Naive B cell (primary cell): ENCODE measurements around the gene WNK2. TPM values are rescaled to one million over a fixed set of nuclear protein-coding genes. Genes with fewer than 3 reads are reported as not detected.

Experiments used
- ATAC-seq, 2 donors: fragments of 150-1000 bp; cut with Tn5 transposase; 2 replicates each; pipeline ENCODE4 v1.10.0; 2021; ENCODE audit warnings: low read depth in 2 of 2, mild to moderate bottlenecking in 2 of 2, moderate library complexity in 2 of 2
- DNase-seq: peaks from one replicate; pipeline ENCODE4 v3.0.0; 2022
- H3K27ac Mint-ChIP-seq, 6 donors: one replicate each; pipeline ENCODE4 v1.8.0; 2020 to 2022; ENCODE audit warnings: mild to moderate bottlenecking in 6 of 6, mixed read lengths in 6 of 6, moderate library complexity in 5 of 6, inconsistent platforms in 2 of 6
- H3K27me3 Mint-ChIP-seq, 3 donors: one replicate each; pipeline ENCODE4 v1.8.0; 2021 to 2022; ENCODE audit warnings: mixed read lengths in 3 of 3, mild to moderate bottlenecking in 1 of 3
- H3K36me3 Mint-ChIP-seq, 2 donors: one replicate each; pipeline ENCODE4 v1.8.0; 2020 to 2022; ENCODE audit warnings: mixed read lengths in 2 of 2, inconsistent platforms in 1 of 2, mild to moderate bottlenecking in 1 of 2
- H3K4me1 Mint-ChIP-seq, 3 donors: one replicate each; pipeline ENCODE4 v1.8.0; 2020 to 2022; ENCODE audit warnings: mixed read lengths in 3 of 3, inconsistent platforms in 1 of 3, mild to moderate bottlenecking in 1 of 3, moderate library complexity in 1 of 3
- H3K4me3 Mint-ChIP-seq, 8 donors: one replicate each; pipeline ENCODE4 v1.8.0; 2020 to 2022; ENCODE audit warnings: mild to moderate bottlenecking in 8 of 8, mixed read lengths in 8 of 8, moderate library complexity in 8 of 8, inconsistent platforms in 2 of 8
- H3K9me3 Mint-ChIP-seq, 7 donors: one replicate each; pipeline ENCODE4 v1.8.0; 2020 to 2022; ENCODE audit warnings: mixed read lengths in 7 of 7, mild to moderate bottlenecking in 5 of 7, inconsistent platforms in 2 of 7, moderate library complexity in 1 of 7
- polyA plus RNA-seq, 6 donors: library from polyadenylated mRNA; unstranded; fragments of 300-500 nt; fragmentation: Illumina TruSeq; gene quantifications; one replicate each; pipeline ENCODE4 v1.2.3, GENCODE V29; 2021; ENCODE audit warnings: low read depth in 6 of 6

Gene WNK2
- polyA plus RNA-seq, 6 donors from 2014 or later, result not detected

DNA sequence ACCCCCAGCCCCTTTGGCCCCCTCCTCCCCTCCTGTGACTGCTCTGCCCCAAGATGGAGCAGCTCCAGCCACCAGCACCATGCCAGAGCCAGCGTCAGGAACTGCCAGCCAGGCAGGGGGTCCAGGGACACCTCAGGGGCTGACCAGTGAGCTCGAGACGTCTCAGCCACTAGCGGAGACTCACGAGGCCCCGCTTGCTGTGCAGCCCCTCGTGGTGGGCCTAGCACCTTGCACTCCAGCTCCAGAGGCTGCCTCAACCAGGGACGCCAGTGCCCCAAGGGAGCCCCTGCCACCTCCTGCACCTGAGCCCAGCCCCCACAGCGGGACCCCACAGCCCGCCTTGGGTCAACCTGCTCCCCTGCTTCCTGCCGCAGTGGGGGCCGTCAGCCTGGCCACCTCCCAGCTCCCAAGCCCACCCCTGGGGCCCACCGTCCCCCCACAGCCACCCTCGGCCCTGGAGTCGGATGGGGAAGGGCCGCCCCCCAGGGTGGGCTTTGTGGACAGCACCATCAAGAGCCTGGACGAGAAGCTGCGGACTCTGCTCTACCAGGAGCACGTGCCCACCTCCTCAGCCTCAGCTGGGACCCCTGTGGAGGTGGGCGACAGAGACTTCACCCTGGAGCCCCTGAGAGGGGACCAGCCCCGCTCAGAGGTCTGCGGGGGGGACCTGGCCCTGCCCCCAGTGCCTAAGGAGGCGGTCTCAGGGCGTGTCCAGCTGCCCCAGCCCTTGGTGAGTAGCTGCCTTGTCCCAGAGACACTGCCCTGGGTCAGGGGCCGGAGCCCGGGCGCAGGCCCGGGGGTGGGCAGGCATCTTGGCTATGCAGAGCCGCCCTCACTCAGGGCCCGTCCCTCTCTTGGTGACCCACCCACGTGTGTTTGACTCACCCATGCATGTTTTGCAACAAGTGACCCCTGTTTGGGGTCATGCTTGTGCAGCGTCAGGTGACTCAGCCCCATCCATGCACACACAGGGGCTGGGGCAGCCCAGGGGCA, 105.2 kb downstream of the WNK2 start:
- Mint-ChIP-seq H3K27me3 (peaks cover 21 to 41% (median 23%) of the 10 kb centered on the region in 3 donors), H3K27ac (no peak overlapping the region), H3K9me3 (peaks cover 0 to 2% (median 0%) of the 10 kb centered on the region in 7 donors), H3K36me3 (no peaks in the 10 kb centered on the region), H3K4me3 (no peak overlapping the region), H3K4me1 (peaks cover 19 to 36% (median 29%) of the 10 kb centered on the region in 3 donors)
- ATAC-seq (no peak), DNase-seq (no peak)

GRCh38 chr9:93290495-93291434, 106.8 kb downstream of the WNK2 start:
- H3K27ac Mint-ChIP-seq, result no peak overlapping the region
- peak in 1 of 2 donors; percentile 22 for ATAC-seq

DNA sequence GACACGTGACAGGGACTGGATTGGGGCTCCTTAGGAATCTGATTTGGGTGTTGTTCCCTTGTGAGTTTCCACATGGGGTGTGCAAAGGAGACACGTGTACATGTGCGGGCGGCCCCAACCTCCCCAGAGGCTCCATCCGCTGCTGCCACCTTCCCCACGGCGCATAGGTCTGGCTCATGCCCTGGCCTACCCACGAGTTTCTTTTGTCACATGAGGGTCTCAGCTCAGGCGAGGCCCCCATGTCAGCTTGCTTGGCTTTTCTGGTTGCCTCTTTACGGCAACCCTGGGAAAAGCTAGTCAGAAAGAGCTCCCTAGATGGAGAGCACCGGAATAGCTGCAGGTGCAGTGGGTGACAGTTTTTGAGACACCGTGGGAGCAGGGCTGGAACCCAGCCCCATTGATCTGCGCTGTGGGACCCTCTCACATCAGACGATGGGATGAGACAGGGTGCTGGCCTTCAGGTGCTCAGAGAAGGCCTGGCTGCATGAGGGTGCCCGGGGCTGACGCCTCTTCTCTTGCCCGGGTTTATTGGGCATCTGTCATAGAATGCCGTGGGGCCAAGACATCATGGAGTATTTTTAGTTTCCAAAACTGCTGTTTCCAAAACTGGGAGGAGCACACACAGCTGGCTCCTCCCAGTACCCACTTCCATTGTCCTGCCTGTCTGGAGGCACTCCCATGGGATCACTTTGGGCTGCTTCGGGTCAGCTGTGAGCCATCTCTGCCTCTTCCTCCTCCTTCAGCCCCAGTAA, 107.8 kb downstream of the WNK2 start:
- H3K9me3 Mint-ChIP-seq, result no peaks in the 10 kb centered on the region
- H3K27me3 Mint-ChIP-seq, result peaks cover 16 to 38% (median 26%) of the 10 kb centered on the region in 3 donors
- peaks cover 22 to 35% (median 33%) of the 10 kb centered on the region in 3 donors for H3K4me1 Mint-ChIP-seq
- no peak overlapping the region for H3K27ac Mint-ChIP-seq
- ATAC-seq (no peak), DNase-seq (no peak)
- no peaks in the 10 kb centered on the region for H3K36me3 Mint-ChIP-seq
- no peak overlapping the region for H3K4me3 Mint-ChIP-seq

More at GRCh38 chr9:93290495-93291434, 106.8 kb downstream of the WNK2 start:
- no peak for DNase-seq
- H3K4me1 Mint-ChIP-seq, result peaks cover 29 to 44% (median 41%) of the 10 kb centered on the region in 3 donors
- H3K27me3 Mint-ChIP-seq, result peaks cover 23 to 41% (median 25%) of the 10 kb centered on the region in 3 donors
- no peak overlapping the region for H3K4me3 Mint-ChIP-seq
- no peaks in the 10 kb centered on the region for H3K36me3 Mint-ChIP-seq
- no peaks in the 10 kb centered on the region for H3K9me3 Mint-ChIP-seq

GRCh38 chr9:93292288-93292615, 108.3 kb downstream of the WNK2 start:
- no peak overlapping the region for H3K4me3 Mint-ChIP-seq
- DNase-seq (no peak), ATAC-seq (no peak)
- H3K9me3 Mint-ChIP-seq, result peaks cover 0 to 2% (median 0%) of the 10 kb centered on the region in 7 donors
- H3K4me1 Mint-ChIP-seq, result peaks cover 25 to 35% (median 34%) of the 10 kb centered on the region in 3 donors
- peaks cover 15 to 36% (median 31%) of the 10 kb centered on the region in 3 donors for H3K27me3 Mint-ChIP-seq
- H3K27ac Mint-ChIP-seq, result no peak overlapping the region
- H3K36me3 Mint-ChIP-seq, result no peaks in the 10 kb centered on the region

GRCh38 chr9:93292664-93293328, 108.9 kb downstream of the WNK2 start:
- Mint-ChIP-seq H3K36me3 (no peaks in the 10 kb centered on the region), H3K9me3 (peaks cover 0 to 2% (median 0%) of the 10 kb centered on the region in 7 donors), H3K4me3 (no peak overlapping the region), H3K27ac (no peak overlapping the region), H3K4me1 (peaks cover 25 to 36% (median 36%) of the 10 kb centered on the region in 3 donors), H3K27me3 (peaks cover 18 to 36% (median 34%) of the 10 kb centered on the region in 3 donors)
- ATAC-seq, result no peak
- no peak for DNase-seq

- ATAC-seq, result no peak
- Mint-ChIP-seq H3K9me3 (peaks cover 0 to 2% (median 0%) of the 10 kb centered on the region in 7 donors), H3K27me3 (peaks cover 18 to 40% (median 34%) of the 10 kb centered on the region in 3 donors), H3K36me3 (no peaks in the 10 kb centered on the region), H3K27ac (peak overlapping the region in 3 of 6 donors; percentile 52 to 81 (median 54)), H3K4me3 (peak overlapping the region in 2 of 8 donors; percentile 61 to 65), H3K4me1 (peaks cover 25 to 34% (median 34%) of the 10 kb centered on the region in 3 donors)
- DNase-seq, result no peak
Observed at GRCh38 chr9:93294011-93294410, 110.1 kb downstream of the WNK2 start.

DNA sequence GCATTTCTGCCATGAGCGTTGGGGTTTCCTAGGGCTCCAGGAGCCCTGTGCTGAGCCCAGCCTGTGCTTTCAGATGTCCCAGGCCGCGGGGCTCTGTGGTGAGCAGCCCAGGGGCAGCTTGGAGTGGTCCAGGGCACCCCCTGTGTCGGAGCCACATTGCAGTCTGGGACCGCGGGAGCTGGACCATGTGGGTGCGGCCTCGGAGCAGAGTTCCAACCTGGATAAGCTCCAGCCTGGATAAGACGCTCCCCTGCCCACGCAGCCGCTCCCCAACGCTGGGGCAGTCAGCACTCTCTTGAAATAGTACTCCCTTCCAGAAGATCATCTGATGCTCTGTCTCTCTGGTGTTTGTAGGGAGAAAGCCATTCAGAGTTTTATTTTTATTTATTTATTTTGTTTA, 111.1 kb downstream of the WNK2 start:
- Mint-ChIP-seq H3K27ac (peak overlapping the region in 1 of 6 donors; percentile 52), H3K9me3 (peaks cover 0 to 2% (median 0%) of the 10 kb centered on the region in 7 donors), H3K27me3 (peaks cover 18 to 44% (median 38%) of the 10 kb centered on the region in 3 donors), H3K4me1 (peaks cover 25 to 34% (median 34%) of the 10 kb centered on the region in 3 donors), H3K4me3 (no peak overlapping the region), H3K36me3 (no peaks in the 10 kb centered on the region)
- ATAC-seq (peak in 1 of 2 donors; percentile 26), DNase-seq (no peak)

DNA sequence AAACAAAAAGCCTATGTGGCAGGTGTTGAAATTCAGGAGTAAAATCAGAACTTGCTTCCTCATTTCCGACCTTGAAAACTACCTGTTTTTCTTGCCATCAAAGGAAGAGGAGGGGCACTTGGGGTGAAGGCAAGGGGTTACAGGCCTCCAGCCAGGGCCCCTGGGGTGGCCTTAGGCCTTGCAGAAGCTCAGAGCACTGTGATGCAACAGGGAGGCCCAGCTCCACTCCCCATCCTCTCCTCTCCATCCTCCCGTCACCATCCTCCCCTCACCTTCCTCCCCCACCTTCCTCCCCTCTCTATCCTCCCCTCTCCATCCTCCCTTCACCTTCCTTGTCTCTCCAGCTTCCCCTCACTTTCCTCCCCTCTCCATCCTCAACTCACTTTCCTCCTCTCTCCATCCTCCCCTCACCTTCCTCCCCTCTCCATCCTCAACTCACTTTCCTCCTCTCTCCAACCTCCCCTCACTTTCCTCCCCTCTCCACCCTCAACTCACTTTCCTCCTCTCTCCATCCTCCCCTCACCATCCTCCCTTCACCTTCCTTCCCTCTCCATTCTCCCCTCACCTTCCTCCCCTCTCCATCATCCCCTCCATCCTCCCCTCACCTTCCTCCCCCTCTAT, 111.6 kb downstream of the WNK2 start:
- peak overlapping the region in 1 of 6 donors; percentile 56 for H3K27ac Mint-ChIP-seq
- H3K4me1 Mint-ChIP-seq, result peaks cover 25 to 34% (median 34%) of the 10 kb centered on the region in 3 donors
- ATAC-seq (peak; percentile 72 to 76), DNase-seq (peak; percentile 20)
- peaks cover 0 to 2% (median 0%) of the 10 kb centered on the region in 7 donors for H3K9me3 Mint-ChIP-seq
- H3K36me3 Mint-ChIP-seq, result no peaks in the 10 kb centered on the region
- peaks cover 18 to 47% (median 40%) of the 10 kb centered on the region in 3 donors for H3K27me3 Mint-ChIP-seq
- H3K4me3 Mint-ChIP-seq, result peak overlapping the region in 1 of 8 donors; percentile 47

DNA sequence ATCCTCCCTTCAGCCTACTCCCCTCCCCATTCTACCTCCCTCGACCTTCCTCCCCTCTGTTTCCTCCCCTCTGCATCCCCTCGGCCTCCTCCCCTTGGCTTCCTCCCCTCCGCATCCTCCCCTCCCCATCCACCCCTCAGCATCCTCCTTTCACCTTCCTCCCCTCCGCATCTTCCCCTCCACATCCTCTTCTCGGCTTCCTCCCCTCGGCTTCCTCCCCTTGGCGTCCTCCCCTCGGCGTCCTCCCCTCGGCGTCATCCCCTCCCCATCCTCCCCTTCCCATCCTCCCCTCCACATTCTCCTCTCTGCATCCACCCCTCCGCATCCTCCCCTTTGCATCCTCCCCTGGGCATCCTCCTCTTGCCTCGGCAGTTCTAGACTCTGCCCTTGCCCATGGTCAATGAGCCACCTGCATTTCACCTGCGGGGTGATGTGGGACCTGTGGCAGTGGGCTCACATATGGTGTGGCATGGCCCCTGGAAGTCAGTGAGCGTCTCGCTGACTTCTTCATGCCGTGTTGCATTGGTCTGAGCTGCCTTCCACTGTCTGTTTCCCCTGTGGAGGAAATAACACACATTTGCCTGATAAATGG, 113.0 kb downstream of the WNK2 start:
- Mint-ChIP-seq H3K27me3 (peaks cover 17 to 38% (median 29%) of the 10 kb centered on the region in 3 donors), H3K4me3 (peak overlapping the region in 1 of 8 donors; percentile 52), H3K9me3 (peaks cover 0 to 2% (median 0%) of the 10 kb centered on the region in 7 donors), H3K4me1 (peaks cover 28 to 35% (median 34%) of the 10 kb centered on the region in 3 donors), H3K27ac (peak overlapping the region in 2 of 6 donors; percentile 9 to 89), H3K36me3 (no peaks in the 10 kb centered on the region)
- DNase-seq (no peak), ATAC-seq (no peak)

DNA sequence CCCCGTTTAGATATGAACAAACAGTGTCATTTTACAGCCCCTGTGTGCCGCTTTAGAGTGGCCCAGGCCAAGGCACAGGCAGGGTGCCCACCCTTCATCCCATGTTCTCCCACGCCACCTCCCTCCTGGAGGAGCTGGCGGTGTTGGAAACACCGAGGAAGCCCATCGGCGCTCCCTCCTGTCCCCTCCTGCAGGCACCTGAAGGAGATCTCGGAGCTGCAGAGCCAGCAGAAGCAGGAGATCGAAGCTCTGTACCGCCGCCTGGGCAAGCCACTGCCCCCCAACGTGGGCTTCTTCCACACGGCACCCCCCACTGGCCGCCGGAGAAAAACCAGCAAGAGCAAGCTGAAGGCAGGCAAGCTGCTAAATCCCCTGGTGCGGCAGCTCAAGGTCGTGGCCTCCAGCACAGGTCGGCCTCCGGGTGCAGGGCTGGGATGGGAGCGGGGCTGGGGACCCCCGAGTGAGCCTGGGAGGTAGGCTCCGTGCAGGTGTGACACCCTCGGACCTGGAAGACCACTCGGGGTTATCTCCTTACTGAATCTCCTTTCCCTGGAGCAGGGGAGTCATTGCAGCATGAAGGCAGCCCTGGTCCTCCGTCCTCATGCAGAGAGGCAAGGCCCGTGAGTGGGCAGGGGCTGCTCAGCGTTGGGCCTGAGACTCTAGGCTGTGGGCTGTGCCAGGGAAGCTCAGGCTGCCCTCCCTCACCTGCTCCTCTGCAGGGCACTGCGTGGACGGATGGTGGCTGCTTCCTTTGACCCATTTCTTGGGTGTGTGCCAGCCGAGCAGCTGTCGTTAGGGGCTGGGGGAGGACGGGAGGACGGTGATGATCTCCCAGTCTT, 113.9 kb downstream of the WNK2 start:
- Mint-ChIP-seq H3K27ac (peak overlapping the region in 1 of 6 donors; percentile 58), H3K27me3 (peaks cover 17 to 35% (median 29%) of the 10 kb centered on the region in 3 donors), H3K9me3 (peaks cover 0 to 2% (median 0%) of the 10 kb centered on the region in 7 donors), H3K4me3 (no peak overlapping the region), H3K4me1 (peaks cover 32 to 44% (median 43%) of the 10 kb centered on the region in 3 donors), H3K36me3 (no peaks in the 10 kb centered on the region)
- DNase-seq (no peak), ATAC-seq (no peak)
